ENCODE results near the gene ICAM5.
"Not testable (repeated sequence)": the region's sequence is repeated elsewhere in the genome, so short reads cannot be mapped to it uniquely, and the experiment has no call there.

The ICAM5 gene

GRCh38 chr19:10270180-10270615, 19.6 kb upstream of the ICAM5 start:
- no peak for FAIRE-seq

GRCh38 chr19:10270616-10271394, 18.9 kb upstream of the ICAM5 start, which contains the start of gene ICAM1:
ICAM1 (plus strand) TSS chr19:10271120; CDS start chr19:10271160, 40 bp downstream.
- FAIRE-seq: no peak

- no peak for FAIRE-seq
Measured at GRCh38 chr19:10271543-10272086, 18.1 kb upstream of the ICAM5 start.

GRCh38 chr19:10274589-10274988, 15.2 kb upstream of the ICAM5 start:
- no peak for FAIRE-seq

- FAIRE-seq: no peak
Measured at GRCh38 chr19:10277795-10278589, 11.8 kb upstream of the ICAM5 start.

- FAIRE-seq: no peak
Measured at GRCh38 chr19:10278935-10279334, 10.8 kb upstream of the ICAM5 start.

GRCh38 chr19:10279737-10280442, 9.9 kb upstream of the ICAM5 start:
- FAIRE-seq: no peak

GRCh38 chr19:10282043-10282442, 7.7 kb upstream of the ICAM5 start:
- not testable (repeated sequence) for FAIRE-seq

GRCh38 chr19:10283301-10284064, 6.3 kb upstream of the ICAM5 start:
- no peak for FAIRE-seq

- no peak for FAIRE-seq
Measured at GRCh38 chr19:10284065-10284959, 5.4 kb upstream of the ICAM5 start.

GRCh38 chr19:10284960-10285278, 4.8 kb upstream of the ICAM5 start:
- FAIRE-seq: no peak

GRCh38 chr19:10285393-10285792, 4.4 kb upstream of the ICAM5 start:
- no peak for FAIRE-seq

- FAIRE-seq: no peak
Measured at GRCh38 chr19:10286803-10287737, 2.7 kb upstream of the ICAM5 start, which contains the start of gene ICAM4. ICAM4 (plus strand) TSS chr19:10286955; CDS start chr19:10287013, 58 bp downstream.

GRCh38 chr19:10288662-10289166, 1.0 kb upstream of the ICAM5 start:
- FAIRE-seq: no peak

- no peak for FAIRE-seq
Measured at GRCh38 chr19:10289167-10289835, 451 bp upstream of the ICAM5 start.

GRCh38 chr19:10290357-10290875, 664 bp downstream of the ICAM5 start:
- FAIRE-seq: no peak

GRCh38 chr19:10290876-10291553, 1.3 kb downstream of the ICAM5 start:
- FAIRE-seq: no peak

GRCh38 chr19:10291554-10292205, 1.9 kb downstream of the ICAM5 start:
- no peak for FAIRE-seq
